ENCODE data around the gene THAP7. TPM values are rescaled to one million over a fixed set of nuclear protein-coding genes. Genes with fewer than 3 reads are reported as not detected.
"Not testable (repeated sequence)": the region's sequence is repeated elsewhere in the genome, so short reads cannot be mapped to it uniquely, and the experiment has no call there.

The THAP7 gene
- total RNA-seq, 1 experiment from 2014 or later = 70.5 TPM

- DNase-seq (ENCODE audit: low spot score) = no peak
- in situ Hi-C loops (cut with HindIII; ENCODE audit: low sequenced_read_pairs) = no loop called here
These were observed 13.0 kb upstream of the THAP7 start, which contains the start of gene P2RX6 for GRCh38 chr22:21014726-21015465. Gene P2RX6, plus strand, starts transcription at chr22:21015165. Its CDS starts 10 bp downstream, at chr22:21015175.

- in situ Hi-C loops (cut with HindIII; ENCODE audit: low sequenced_read_pairs) = no loop called here
- DNase-seq (ENCODE audit: low spot score) = peak; percentile 94
These were observed 12.3 kb upstream of the THAP7 start for GRCh38 chr22:21014202-21014725.

- DNase-seq (ENCODE audit: low spot score) = peak; percentile 48
- in situ Hi-C loops (cut with HindIII; ENCODE audit: low sequenced_read_pairs) = no loop called here
These were observed 11.8 kb upstream of the THAP7 start for GRCh38 chr22:21013657-21014201.

- in situ Hi-C loops (cut with HindIII; ENCODE audit: low sequenced_read_pairs) = no loop called here
- peak; percentile 84 for DNase-seq (ENCODE audit: low spot score)
These were observed 10.8 kb upstream of the THAP7 start for GRCh38 chr22:21012446-21013407.

- no peak for DNase-seq (ENCODE audit: low spot score)
- in situ Hi-C loops (cut with HindIII; ENCODE audit: low sequenced_read_pairs) = no loop called here
These were observed 8.7 kb upstream of the THAP7 start for GRCh38 chr22:21010426-21011113.

DNA sequence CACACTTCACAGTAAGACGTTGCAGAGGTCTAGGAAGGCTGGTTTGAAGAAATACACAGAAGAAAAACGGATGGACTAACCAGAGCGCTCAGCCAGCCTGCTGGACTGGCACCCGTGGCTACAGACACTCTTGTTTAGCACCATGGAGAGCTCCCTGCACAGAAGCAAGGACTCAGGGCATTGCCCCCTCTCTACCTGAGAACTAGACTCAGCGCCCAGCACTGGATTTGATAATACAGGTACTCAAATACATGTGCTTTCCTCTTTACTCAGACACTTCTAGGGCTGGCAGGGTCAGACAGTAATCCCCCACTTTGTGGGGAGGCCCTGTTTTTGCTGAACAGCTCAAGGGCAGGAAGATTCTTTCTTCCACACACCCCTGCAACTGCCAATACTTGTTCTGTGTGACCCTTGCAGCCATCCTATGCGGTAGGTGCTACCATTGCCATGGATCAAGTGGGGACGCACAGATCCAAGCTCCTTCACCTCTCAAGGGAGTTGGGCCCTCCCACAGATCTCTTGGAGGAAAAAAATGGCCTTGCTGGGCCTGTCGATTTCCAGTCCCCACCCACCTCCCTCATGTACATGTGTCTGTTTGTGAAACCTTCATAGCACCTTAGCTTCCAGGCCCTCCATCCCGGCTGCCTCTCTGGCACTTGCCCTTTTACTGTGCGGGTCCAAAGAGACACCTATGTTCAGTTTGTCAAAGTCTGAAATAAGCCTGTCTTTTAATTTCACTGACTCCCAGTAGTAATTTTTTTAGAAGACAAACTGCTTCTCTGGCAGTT, 7.9 kb upstream of the THAP7 start:
- DNase-seq (ENCODE audit: low spot score) = no peak
- in situ Hi-C loops (cut with HindIII; ENCODE audit: low sequenced_read_pairs) = no loop called here

DNA sequence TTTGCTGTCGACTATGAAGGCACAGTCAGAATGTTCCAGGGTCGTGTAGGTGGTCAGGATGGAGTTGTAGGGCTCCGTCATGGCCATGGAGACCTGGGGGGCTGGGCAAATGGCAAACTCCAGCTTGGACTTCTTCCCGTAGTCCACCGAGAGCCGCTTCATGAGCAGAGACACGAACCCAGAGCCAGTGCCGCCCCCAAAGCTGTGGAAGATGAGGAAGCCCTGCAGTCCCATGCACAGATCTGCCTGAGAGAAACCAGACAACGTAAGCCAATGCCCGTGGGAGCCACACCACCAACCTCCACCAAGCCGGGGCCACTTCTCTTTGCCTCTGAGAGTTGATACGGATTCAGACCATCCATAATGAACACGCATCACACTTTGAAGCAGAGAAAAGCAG, 7.3 kb upstream of the THAP7 start:
- in situ Hi-C loops (cut with HindIII; ENCODE audit: low sequenced_read_pairs); DNase-seq (ENCODE audit: low spot score): not testable (repeated sequence)

DNA sequence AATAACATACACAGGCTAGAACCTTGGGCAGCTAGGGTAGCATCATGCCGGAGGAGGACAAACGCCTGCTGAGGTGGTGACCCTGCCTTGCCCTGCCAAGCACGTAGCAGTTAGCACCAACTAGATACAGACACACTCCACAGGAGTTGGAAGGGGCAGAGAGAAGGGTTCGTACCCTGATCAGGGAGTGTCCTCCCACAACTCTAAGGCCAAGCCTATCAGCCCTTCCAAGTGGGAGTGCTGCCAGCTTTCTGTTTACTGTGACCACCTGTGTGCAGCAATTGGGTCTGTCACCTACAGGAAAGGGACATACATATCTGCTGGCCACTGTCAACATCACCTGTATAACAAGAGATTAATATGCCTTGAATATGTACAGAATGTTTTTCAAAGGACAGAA, 1.9 kb upstream of the THAP7 start:
- DNase-seq (ENCODE audit: low spot score) = no peak
- in situ Hi-C loops (cut with HindIII; ENCODE audit: low sequenced_read_pairs) = no loop called here

GRCh38 chr22:21000987-21001600, 824 bp downstream of the THAP7 start:
- in situ Hi-C loops (cut with HindIII; ENCODE audit: low sequenced_read_pairs) = no loop called here
- DNase-seq (ENCODE audit: low spot score) = no peak

- DNase-seq (ENCODE audit: low spot score) = peak; percentile 33
- in situ Hi-C loops (cut with HindIII; ENCODE audit: low sequenced_read_pairs) = no loop called here
These were observed 1.5 kb downstream of the THAP7 start for GRCh38 chr22:21000207-21000986.

- no peak for DNase-seq (ENCODE audit: low spot score)
These were observed 2.3 kb downstream of the THAP7 start for GRCh38 chr22:20999350-21000206.

GRCh38 chr22:20998411-20999336, 3.2 kb downstream of the THAP7 start:
- no peak for DNase-seq (ENCODE audit: low spot score)
- in situ Hi-C loops (cut with HindIII; ENCODE audit: low sequenced_read_pairs) = no loop called here

More at GRCh38 chr22:20999350-21000206, 2.3 kb downstream of the THAP7 start:
- in situ Hi-C loops (cut with HindIII; ENCODE audit: low sequenced_read_pairs) = no loop called here

DNA sequence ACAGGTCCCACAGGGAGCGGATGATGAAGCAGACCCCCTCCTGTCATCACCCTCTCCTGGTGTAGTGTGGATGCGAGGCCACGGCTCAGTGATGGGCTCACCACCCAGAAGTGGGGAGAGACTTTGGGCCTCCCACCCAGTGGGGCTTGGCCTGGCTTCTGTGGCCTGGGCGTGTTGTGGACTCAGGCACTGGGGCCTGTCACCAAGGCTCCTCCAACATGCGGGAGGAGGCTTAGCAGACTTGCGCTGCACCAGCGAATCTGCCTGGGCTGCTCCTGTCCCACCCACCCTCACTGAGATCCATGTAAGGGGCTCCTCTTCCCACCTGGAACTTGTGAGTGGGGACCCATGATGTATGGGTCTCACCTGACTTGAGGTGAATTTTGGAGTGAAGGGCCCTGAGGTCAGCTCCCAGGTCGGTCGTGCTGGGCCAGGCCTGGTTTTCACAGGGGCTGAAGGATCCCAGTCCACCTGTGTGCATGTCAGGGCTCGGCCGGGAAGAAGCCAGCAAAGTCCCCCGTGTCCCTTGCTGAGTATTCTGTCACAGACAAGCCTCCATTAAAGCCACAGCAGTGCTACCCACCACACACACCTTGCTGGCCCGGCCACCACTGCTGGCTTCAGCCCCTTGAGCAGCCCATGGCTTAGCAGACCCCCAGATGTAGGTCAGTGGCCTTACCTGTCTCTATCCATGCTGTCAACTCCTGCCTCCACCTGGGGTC, 4.2 kb downstream of the THAP7 start:
- no peak for DNase-seq (ENCODE audit: low spot score)
- in situ Hi-C loops (cut with HindIII; ENCODE audit: low sequenced_read_pairs) = no loop called here

DNA sequence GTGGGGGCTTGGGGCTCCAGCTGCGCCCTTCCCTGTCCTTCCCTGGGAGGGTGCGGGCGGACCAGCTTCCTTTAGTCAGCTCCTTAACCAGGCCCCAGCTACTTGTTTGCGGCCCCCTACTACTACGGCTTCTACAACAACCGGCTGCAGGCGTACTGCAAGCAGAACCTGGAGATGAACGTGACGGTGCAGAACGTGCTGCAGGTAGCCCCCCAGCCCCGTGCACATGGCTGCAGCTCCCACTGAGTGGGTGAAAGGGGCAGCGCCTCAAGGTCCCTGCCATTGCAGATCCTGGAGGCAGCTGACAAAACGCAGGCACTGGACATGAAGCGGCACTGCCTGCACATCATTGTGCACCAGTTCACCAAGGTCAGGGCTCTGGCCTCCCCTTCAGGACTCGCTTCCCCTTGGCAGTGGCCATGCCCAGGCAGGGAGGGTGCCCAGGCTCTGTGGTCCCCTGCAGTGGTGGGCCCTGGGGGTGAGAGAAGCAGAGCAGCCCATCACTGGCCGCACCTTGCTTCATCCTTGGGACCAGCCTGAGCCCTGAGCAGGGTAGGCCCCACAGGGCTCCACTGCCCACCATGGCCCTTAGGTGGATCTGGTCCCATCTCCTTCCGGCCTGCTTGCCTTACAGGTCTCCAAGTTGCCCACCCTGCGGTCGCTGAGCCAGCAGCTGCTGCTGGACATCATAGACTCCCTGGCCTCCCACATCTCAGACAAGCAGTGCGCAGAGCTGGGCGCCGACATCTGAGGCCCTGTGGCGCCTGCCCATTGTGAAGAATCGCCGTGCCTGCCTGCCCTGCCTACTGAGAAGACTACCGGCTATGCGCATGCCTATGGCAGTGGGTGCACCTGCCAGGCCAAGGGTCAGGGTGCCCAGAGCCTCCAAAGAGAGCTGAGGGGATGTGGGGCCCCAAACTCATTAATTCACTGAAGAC, 5.1 kb downstream of the THAP7 start:
- in situ Hi-C loops (cut with HindIII; ENCODE audit: low sequenced_read_pairs) = no loop called here
- DNase-seq (ENCODE audit: low spot score) = no peak

All from G401 (cell line).